Chondrocyte (in vitro differentiated cells): ENCODE data around the gene PCYT1B. TPM values are rescaled to one million over a fixed set of nuclear protein-coding genes. Genes with fewer than 3 reads are reported as not detected.

Experiments used
- DNase-seq: peaks from one replicate; pipeline ENCODE4 v3.0.0; 2021; ENCODE audit warnings: mixed read lengths, low spot score
- H3K27ac Mint-ChIP-seq: one replicate; pipeline ENCODE4 v1.8.0; 2021; ENCODE audit warnings: mild to moderate bottlenecking, moderate library complexity, mixed read lengths; ENCODE audit not compliant: unreplicated experiment
- H3K27me3 Mint-ChIP-seq: 2 replicates; pipeline ENCODE4 v1.8.0; 2021; ENCODE audit warnings: low read depth, mixed read lengths
- H3K36me3 Mint-ChIP-seq: 2 replicates; pipeline ENCODE4 v1.8.0; 2021; ENCODE audit warnings: low read depth, mixed read lengths
- H3K4me1 Mint-ChIP-seq: 2 replicates; pipeline ENCODE4 v1.8.0; 2021; ENCODE audit warnings: low read depth, mild to moderate bottlenecking, mixed read lengths
- H3K4me3 Mint-ChIP-seq: one replicate; pipeline ENCODE4 v1.8.0; 2021; ENCODE audit warnings: mild to moderate bottlenecking, moderate library complexity, mixed read lengths; ENCODE audit not compliant: unreplicated experiment
- H3K9me3 Mint-ChIP-seq: 2 replicates; pipeline ENCODE4 v1.8.0; 2021; ENCODE audit warnings: low read depth, mixed read lengths
- total RNA-seq: library from RNA; stranded (reverse); gene quantifications from 3 replicates; pipeline ENCODE4 v1.2.1, GENCODE V29; 2021
- TF ChIP-seq, protein P1 (sequence below): fragments of 200-600 bp; sonication (generic); IDR thresholded peaks from 2 replicates; pipeline ENCODE4 v1.5.0; 2021; ENCODE audit warnings: antibody characterized with exemption, mild to moderate bottlenecking, moderate library complexity

The PCYT1B gene
- total RNA-seq, 1 donor from 2014 or later, result 4.5 TPM

DNA sequence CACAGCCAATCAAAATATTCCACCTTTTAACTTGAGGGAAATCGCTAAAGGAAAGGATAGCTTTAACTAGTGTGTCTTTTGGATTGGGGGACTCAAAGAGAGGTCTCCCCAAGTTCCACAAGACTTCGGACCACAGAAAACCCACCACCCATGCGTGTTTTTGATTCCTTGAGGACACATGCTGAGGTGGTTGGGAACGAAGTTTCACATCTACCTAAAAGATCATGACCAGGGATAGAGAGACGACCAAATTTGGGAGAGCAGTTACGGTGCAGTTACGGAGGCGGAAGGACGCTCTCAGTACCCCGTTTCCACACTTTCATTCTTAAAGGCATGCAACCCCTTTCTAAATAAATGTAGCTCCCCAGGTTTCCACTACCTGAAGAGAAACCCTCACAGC, 1.1 kb downstream of the PCYT1B start:
- TF ChIP-seq, protein P1, sequence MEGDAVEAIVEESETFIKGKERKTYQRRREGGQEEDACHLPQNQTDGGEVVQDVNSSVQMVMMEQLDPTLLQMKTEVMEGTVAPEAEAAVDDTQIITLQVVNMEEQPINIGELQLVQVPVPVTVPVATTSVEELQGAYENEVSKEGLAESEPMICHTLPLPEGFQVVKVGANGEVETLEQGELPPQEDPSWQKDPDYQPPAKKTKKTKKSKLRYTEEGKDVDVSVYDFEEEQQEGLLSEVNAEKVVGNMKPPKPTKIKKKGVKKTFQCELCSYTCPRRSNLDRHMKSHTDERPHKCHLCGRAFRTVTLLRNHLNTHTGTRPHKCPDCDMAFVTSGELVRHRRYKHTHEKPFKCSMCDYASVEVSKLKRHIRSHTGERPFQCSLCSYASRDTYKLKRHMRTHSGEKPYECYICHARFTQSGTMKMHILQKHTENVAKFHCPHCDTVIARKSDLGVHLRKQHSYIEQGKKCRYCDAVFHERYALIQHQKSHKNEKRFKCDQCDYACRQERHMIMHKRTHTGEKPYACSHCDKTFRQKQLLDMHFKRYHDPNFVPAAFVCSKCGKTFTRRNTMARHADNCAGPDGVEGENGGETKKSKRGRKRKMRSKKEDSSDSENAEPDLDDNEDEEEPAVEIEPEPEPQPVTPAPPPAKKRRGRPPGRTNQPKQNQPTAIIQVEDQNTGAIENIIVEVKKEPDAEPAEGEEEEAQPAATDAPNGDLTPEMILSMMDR, result no peak
- Mint-ChIP-seq H3K27me3 (peaks cover 7% of the 10 kb centered on the region), H3K4me1 (peaks cover 22% of the 10 kb centered on the region), H3K4me3 (peak overlapping the region; percentile 24), H3K36me3 (no peaks in the 10 kb centered on the region), H3K9me3 (no peaks in the 10 kb centered on the region), H3K27ac (no peak overlapping the region)
- no peak for DNase-seq

- Mint-ChIP-seq H3K36me3 (peaks cover 5% of the 10 kb centered on the region), H3K27me3 (peaks cover 2% of the 10 kb centered on the region), H3K4me3 (no peak overlapping the region), H3K4me1 (peaks cover 22% of the 10 kb centered on the region), H3K27ac (no peak overlapping the region), H3K9me3 (no peaks in the 10 kb centered on the region)
- TF ChIP-seq, protein P1, result no peak
- DNase-seq, result no peak
These were observed 4.0 kb downstream of the PCYT1B start for GRCh38 chrX:24643116-24643515.

GRCh38 chrX:24629701-24630100, 17.4 kb downstream of the PCYT1B start:
- no peak overlapping the region for H3K4me3 Mint-ChIP-seq
- no peaks in the 10 kb centered on the region for H3K36me3 Mint-ChIP-seq
- H3K27me3 Mint-ChIP-seq, result no peaks in the 10 kb centered on the region
- DNase-seq, result no peak
- H3K27ac Mint-ChIP-seq, result no peak overlapping the region
- TF ChIP-seq, protein P1, result no peak
- peaks cover 6% of the 10 kb centered on the region for H3K4me1 Mint-ChIP-seq
- no peaks in the 10 kb centered on the region for H3K9me3 Mint-ChIP-seq

GRCh38 chrX:24619647-24620046, 27.5 kb downstream of the PCYT1B start:
- Mint-ChIP-seq H3K4me3 (no peak overlapping the region), H3K9me3 (no peaks in the 10 kb centered on the region), H3K27ac (no peak overlapping the region), H3K27me3 (no peaks in the 10 kb centered on the region), H3K36me3 (no peaks in the 10 kb centered on the region), H3K4me1 (peaks cover 11% of the 10 kb centered on the region)
- DNase-seq, result no peak
- TF ChIP-seq, protein P1, result no peak

DNA sequence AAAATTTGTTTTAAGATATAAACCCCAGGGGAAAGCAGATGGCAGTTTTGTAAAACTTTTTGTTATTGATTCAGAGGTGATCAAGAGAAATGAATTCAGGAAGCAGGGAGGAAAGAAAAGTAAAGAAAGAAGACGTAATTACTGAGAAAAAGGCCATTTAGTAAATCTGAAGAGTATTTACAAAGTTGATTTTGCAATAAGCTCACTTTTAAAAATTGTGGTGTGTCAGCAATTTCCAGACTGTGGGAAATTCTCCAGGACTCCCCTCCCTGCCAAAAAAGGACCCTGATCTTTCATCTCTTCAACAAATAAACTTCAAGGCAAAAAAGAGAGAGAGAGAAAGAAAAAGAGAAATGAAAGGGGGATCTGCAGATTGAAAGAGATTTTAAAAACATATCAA, 36.6 kb downstream of the PCYT1B start:
- peaks cover 12% of the 10 kb centered on the region for H3K4me1 Mint-ChIP-seq
- no peak overlapping the region for H3K4me3 Mint-ChIP-seq
- H3K9me3 Mint-ChIP-seq, result no peaks in the 10 kb centered on the region
- H3K27me3 Mint-ChIP-seq, result no peaks in the 10 kb centered on the region
- no peak overlapping the region for H3K27ac Mint-ChIP-seq
- DNase-seq, result no peak
- TF ChIP-seq, protein P1, result no peak
- H3K36me3 Mint-ChIP-seq, result no peaks in the 10 kb centered on the region
